HUES6 (cell line): ENCODE results near the gene TBC1D24.
"Not testable (repeated sequence)": the region's sequence is repeated elsewhere in the genome, so short reads cannot be mapped to it uniquely, and the experiment has no call there.

Source experiments
- H3K27ac ChIP-seq: 2 replicates; pipeline ENCODE4 v1.7.0; 2013; ENCODE audit warnings: low read depth, mild to moderate bottlenecking, low read length, inconsistent platforms
- H3K27me3 ChIP-seq: 2 replicates; pipeline ENCODE4 v1.6.1; 2013; ENCODE audit warnings: low read length; ENCODE audit not compliant: control insufficient read depth, insufficient read depth
- H3K36me3 ChIP-seq: 2 replicates; pipeline ENCODE4 v1.6.1; 2013; ENCODE audit warnings: low read length; ENCODE audit not compliant: control insufficient read depth, insufficient read depth
- H3K4me1 ChIP-seq: 2 replicates; pipeline ENCODE4 v1.6.1; 2013; ENCODE audit warnings: low read length; ENCODE audit not compliant: control insufficient read depth, insufficient read depth
- H3K4me3 ChIP-seq: 2 replicates; pipeline ENCODE4 v1.5.1; 2013; ENCODE audit warnings: low read depth, low read length
- H3K9ac ChIP-seq: one replicate; pipeline ENCODE4 v1.6.1; 2013; ENCODE audit warnings: mild to moderate bottlenecking, low read length
- H3K9me3 ChIP-seq: 2 replicates; pipeline ENCODE4 v1.6.1; 2013; ENCODE audit warnings: low read depth, low read length; ENCODE audit not compliant: control insufficient read depth, insufficient read depth

The TBC1D24 gene

DNA sequence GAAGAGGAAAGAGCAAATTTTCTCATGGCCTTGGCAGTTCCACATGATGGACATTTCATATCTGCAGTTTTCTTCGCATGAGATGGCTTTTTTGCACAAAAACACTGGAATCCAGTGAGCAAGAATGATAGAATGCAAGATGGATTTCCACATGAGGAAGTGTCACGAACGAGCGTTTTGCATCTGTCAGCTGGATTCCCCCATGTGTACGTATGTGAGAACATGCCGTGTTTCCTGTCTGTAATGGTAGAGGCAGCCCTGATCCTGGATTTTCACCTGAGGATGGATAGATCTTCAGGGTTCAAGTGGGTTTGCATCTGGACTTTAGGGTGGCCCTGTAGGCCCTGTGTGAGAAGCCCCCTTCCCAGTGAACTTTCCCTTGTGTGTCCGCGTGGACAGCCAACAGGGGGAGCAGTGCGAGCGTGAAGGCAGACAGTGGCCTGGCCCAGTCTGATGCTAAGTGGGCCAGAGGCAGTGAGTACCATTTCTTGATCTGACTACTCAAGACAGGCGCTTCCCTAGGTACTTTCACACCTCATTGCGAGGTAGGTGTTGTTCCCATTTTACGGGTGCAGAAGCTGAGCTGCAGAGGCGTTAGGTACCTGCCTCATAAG is 65.0 kb downstream of the TBC1D24 start:
- not testable (repeated sequence) for H3K27ac ChIP-seq, H3K9me3 ChIP-seq, H3K4me3 ChIP-seq, H3K4me1 ChIP-seq, H3K27me3 ChIP-seq, H3K9ac ChIP-seq, H3K36me3 ChIP-seq

DNA sequence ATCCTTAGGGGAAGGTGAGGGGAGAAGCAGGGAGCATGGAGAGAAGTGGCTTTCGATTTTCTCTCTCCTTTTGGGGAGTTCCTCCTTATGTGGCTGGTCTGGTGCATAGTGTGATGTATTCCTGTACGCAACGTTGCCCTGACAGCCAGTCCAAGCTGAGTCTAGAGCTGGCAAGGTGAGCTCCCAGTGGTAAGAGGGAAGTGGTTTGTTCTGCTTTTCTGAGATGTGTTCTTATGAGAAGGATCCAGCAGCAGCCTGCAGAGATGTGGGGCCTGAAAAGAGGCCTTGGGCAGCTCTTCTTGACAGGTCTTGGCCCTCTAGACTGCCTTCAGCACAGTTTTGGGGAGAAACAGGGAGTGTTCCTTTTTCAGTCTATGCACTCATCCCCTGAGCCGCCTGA is 66.0 kb downstream of the TBC1D24 start:
- H3K27ac ChIP-seq, H3K9ac ChIP-seq, H3K36me3 ChIP-seq, H3K4me1 ChIP-seq, H3K9me3 ChIP-seq, H3K4me3 ChIP-seq, H3K27me3 ChIP-seq: not testable (repeated sequence)

DNA sequence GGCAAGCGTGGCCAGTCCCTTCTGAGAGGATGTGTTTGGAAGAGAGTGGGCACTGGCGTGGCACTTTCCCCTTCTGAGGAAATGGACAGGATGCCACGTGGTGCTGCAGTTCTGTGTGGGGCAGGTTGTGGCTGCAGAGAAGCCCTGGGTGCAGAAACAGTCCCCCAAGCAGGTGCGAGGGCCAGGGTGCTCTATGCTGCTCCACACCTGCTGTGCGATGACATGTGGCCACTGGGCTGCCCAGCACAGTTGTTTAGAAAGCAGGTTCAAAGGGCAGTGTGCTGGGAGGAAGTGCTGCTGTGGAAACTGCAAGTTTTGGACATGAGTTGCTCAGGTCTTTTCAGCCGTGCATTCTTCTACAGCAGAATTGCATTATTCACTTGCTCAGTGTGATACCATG is 66.5 kb downstream of the TBC1D24 start:
- H3K27ac ChIP-seq, H3K4me1 ChIP-seq, H3K9me3 ChIP-seq, H3K4me3 ChIP-seq, H3K27me3 ChIP-seq, H3K9ac ChIP-seq, H3K36me3 ChIP-seq: not testable (repeated sequence)

DNA sequence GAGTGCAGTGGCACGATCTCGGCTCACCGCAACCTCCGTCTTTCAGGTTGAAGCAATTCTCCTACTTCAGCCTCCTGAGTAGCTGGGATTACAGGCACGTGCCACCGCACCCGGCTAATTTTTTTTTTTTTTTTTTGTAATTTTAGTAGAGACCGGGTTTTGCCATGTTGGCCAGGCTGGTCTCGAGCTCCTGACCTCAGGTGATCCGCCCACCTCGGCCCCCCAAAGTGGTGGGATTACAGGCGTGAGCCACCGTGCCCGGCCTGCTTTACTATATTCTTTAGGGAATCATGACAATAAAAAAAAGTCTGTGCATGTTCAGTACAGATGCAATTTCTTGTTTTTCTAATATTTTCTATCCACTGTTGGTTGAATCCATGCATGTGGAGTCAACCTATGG is 68.8 kb downstream of the TBC1D24 start:
- H3K36me3 ChIP-seq, H3K9me3 ChIP-seq, H3K4me3 ChIP-seq, H3K27me3 ChIP-seq, H3K9ac ChIP-seq, H3K4me1 ChIP-seq, H3K27ac ChIP-seq: not testable (repeated sequence)

DNA sequence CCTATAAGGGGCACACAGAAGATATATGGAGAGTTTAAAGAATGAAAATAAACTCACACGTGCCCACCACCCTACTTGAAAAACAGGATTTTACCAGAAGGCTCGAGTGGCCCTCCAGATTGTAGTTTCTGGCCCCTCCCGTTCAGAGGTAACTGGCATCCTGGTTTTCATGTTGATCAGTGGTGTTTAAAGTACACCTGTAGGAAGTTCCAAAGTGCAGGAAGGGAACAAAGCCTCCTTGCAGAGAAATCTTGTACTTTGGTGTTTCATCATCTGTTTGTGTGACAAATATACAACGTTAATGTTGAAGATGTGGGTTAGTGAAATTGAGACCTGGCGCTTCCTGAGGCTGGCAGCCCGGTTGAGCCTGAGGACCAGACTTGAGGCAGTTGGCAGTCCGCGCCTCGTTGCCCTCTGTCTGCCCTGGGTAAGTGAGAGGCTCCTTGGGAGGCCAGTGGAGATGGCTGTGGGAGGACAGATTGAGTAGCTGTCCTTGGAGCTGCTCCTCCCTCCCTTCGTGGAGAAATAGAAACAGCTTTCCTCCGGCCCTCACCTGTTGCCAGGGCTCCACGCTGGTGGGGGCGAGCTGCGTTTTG is 75.5 kb downstream of the TBC1D24 start:
- not testable (repeated sequence) for H3K36me3 ChIP-seq, H3K9me3 ChIP-seq, H3K4me1 ChIP-seq, H3K27me3 ChIP-seq, H3K9ac ChIP-seq, H3K4me3 ChIP-seq, H3K27ac ChIP-seq

DNA sequence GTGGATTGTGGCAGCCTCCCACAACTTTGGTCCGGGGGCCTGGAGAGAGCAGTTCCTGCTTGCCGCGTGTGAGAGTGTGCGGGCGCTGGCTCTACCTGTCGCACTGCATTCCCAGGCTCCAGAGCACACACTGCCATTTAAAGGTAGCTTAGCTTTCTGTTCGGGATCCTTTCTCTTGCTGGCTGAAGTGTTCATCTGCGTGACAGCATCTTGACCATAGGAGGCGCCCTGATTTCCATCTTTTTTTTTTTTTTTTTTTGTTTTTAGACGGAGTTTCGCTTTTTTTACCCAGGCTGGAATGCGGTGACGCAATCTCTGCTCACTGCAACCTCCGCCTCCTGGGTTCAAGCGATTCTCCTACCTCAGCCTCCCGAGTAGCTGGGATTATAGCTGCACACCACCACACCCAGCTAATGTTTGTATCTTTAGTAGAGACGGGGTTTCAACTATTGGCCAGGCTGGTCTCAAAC is 76.5 kb downstream of the TBC1D24 start:
- not testable (repeated sequence) for H3K36me3 ChIP-seq, H3K4me3 ChIP-seq, H3K27me3 ChIP-seq, H3K9ac ChIP-seq, H3K9me3 ChIP-seq, H3K4me1 ChIP-seq, H3K27ac ChIP-seq

DNA sequence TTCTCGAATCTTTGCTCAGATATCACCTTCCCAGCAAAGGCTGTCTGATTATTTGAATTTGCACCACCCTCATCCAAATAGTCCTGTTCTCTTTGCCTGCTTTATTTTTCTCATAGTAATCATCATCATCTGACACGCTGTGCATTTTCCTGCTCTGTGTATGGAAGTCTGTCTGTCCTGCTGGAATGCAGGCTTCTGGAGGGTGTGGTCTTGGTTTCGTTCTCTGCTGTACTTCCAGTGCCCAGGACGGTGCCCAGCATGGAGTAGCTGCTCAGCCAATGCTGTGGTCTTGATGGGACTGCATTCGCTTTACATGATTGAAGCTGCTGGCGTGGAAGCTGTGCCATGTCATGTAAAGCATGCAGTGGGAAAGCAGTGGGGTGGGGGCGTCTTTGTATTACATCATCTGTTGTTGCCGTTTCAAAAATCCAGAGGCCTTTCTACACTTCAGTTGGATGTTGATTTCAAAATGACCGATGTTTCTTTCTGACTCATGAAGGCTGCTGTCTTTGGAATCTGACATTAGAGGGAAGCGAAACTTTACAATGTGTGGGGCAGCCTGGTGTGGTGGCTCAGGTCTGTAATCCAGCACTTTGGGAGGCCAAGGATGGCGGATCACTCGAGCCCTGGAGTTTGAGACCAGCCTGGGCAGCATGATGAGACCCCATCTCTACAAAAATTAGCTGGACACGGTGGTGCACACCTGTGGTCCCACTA is 79.9 kb downstream of the TBC1D24 start:
- not testable (repeated sequence) for H3K27me3 ChIP-seq, H3K9ac ChIP-seq, H3K36me3 ChIP-seq, H3K4me1 ChIP-seq, H3K27ac ChIP-seq, H3K4me3 ChIP-seq, H3K9me3 ChIP-seq
